B cell (primary cell): ENCODE results near the gene BANP. TPM values are rescaled to one million over a fixed set of nuclear protein-coding genes. Genes with fewer than 3 reads are reported as not detected.

ENCODE experiments used
- ATAC-seq: fragments of 200-7000 bp; cut with Tn5 transposase; one replicate; pipeline ENCODE4 v1.10.0; 2021; ENCODE audit warnings: low read depth, mild to moderate bottlenecking, moderate number of reproducible peaks, moderate library complexity
- CTCF ChIA-PET: fragments of 350-600 bp; sonication (Branson Sonifier 250); formaldehyde crosslinking; loops from one replicate; lab custom pipeline; 2021; ENCODE audit warnings: antibody characterized with exemption, inconsistent platforms; lab: Charles Lee
- POLR2A ChIA-PET: fragments of 350-600 bp; sonication (Branson Sonifier 250); formaldehyde crosslinking; loops from one replicate; lab custom pipeline; 2021; ENCODE audit warnings: antibody characterized with exemption; lab: Charles Lee
- DNase-seq: peaks from one replicate; pipeline ENCODE4 v3.0.0; 2013
- H2AFZ ChIP-seq: 2 replicates; pipeline ENCODE4 v1.6.1; 2012; ENCODE audit warnings: mild to moderate bottlenecking, low read depth, low read length; ENCODE audit not compliant: insufficient read depth, poor library complexity, severe bottlenecking
- H3K27ac ChIP-seq, 2 donors: 1 replicate in 1 of 2; 2 replicates in 1 of 2; pipeline ENCODE4 v1.5.1; 2012 to 2013; ENCODE audit warnings: low read length in 2 of 2, mild to moderate bottlenecking in 2 of 2, moderate library complexity in 1 of 2
- H3K27me3 ChIP-seq, 4 experiments: fragments of 200-600 bp in 1 of 4; sonication (generic) in 1 of 4; replicated peaks in 1 of 4; 1 replicate in 2 of 4; 2 replicates in 2 of 4; pipeline versions ENCODE4 v1.6.1 to v1.7.0; 2013 to 2016; ENCODE audit warnings: low read length in 3 of 4, mild to moderate bottlenecking in 2 of 4, mixed read lengths in 1 of 4, moderate library complexity in 1 of 4; ENCODE audit not compliant: insufficient read depth in 4 of 4, control insufficient read depth in 3 of 4; ENCODE audit errors: control extremely low read depth in 1 of 4
- H3K36me3 ChIP-seq, 2 experiments: replicated peaks in 1 of 2; 1 replicate in 1 of 2; 2 replicates in 1 of 2; pipeline versions ENCODE4 v1.6.1 to v1.7.1; 2013; ENCODE audit warnings: low read length in 1 of 2; ENCODE audit not compliant: insufficient read depth in 2 of 2, control insufficient read depth in 1 of 2; ENCODE audit errors: control extremely low read depth in 1 of 2, extremely low read depth in 1 of 2
- H3K4me1 ChIP-seq, 2 donors: fragments of 200-600 bp in 1 of 2; sonication (generic) in 1 of 2; 1 replicate in 1 of 2; 2 replicates in 1 of 2; pipeline versions ENCODE4 v1.5.1 to v1.6.1; 2013 to 2017; ENCODE audit warnings: low read length in 2 of 2; ENCODE audit not compliant: control insufficient read depth in 2 of 2, insufficient read depth in 2 of 2
- H3K4me2 ChIP-seq: replicated peaks from 2 replicates; pipeline ENCODE3; 2012; ENCODE audit warnings: mild to moderate bottlenecking, low read depth, low read length; ENCODE audit not compliant: poor library complexity, severe bottlenecking
- H3K4me3 ChIP-seq, 5 experiments: fragments of 200-600 bp in 1 of 5; sonication (generic) in 1 of 5; 1 replicate in 3 of 5; 2 replicates in 2 of 5; pipeline versions ENCODE4 v1.5.1 to v1.7.0; 2011 to 2016; ENCODE audit warnings: low read length in 4 of 5, mild to moderate bottlenecking in 4 of 5, low read depth in 2 of 5, control low read depth in 1 of 5, moderate library complexity in 1 of 5; ENCODE audit not compliant: insufficient read depth in 1 of 5; ENCODE audit errors: control extremely low read depth in 1 of 5, extremely low read depth in 1 of 5
- H3K79me2 ChIP-seq: fragments of 200-600 bp; sonication (generic); one replicate; pipeline ENCODE4 v1.6.0; 2016; ENCODE audit warnings: low read length; ENCODE audit not compliant: control insufficient read depth, insufficient read depth
- H3K9ac ChIP-seq: fragments of 200-600 bp; sonication (generic); 2 replicates; pipeline ENCODE4 v1.6.1; 2017; ENCODE audit warnings: mild to moderate bottlenecking, low read length, moderate library complexity
- H3K9me3 ChIP-seq, 3 donors: one replicate each; pipeline versions ENCODE4 v1.6.1 to v1.7.1; 2013; ENCODE audit warnings: low read length in 2 of 3; ENCODE audit not compliant: control insufficient read depth in 2 of 3, insufficient read depth in 1 of 3; ENCODE audit errors: control extremely low read depth in 1 of 3
- H4K20me1 ChIP-seq: 2 replicates; pipeline ENCODE4 v1.6.0; 2012; ENCODE audit warnings: mild to moderate bottlenecking, low read length; ENCODE audit not compliant: insufficient read depth, control insufficient read depth, poor library complexity, severe bottlenecking
- H3K27ac Mint-ChIP-seq: one replicate; pipeline ENCODE4 v1.8.0; 2021; ENCODE audit warnings: mixed read lengths
- H3K27me3 Mint-ChIP-seq: one replicate; pipeline ENCODE4 v1.8.0; 2021; ENCODE audit warnings: mixed read lengths
- H3K4me1 Mint-ChIP-seq: one replicate; pipeline ENCODE4 v1.8.0; 2021; ENCODE audit warnings: mixed read lengths
- H3K4me3 Mint-ChIP-seq: one replicate; pipeline ENCODE4 v1.8.0; 2021; ENCODE audit warnings: mixed read lengths
- H3K9me3 Mint-ChIP-seq: one replicate; pipeline ENCODE4 v1.8.0; 2022; ENCODE audit warnings: mixed read lengths; ENCODE audit not compliant: insufficient read depth
- CTCF ChIP-seq: fragments of 200-600 bp; IDR thresholded peaks from one replicate; pipeline ENCODE4 v1.8.0; 2022; ENCODE audit warnings: antibody characterized with exemption, mild to moderate bottlenecking
- EZH2 ChIP-seq: IDR thresholded peaks from 2 replicates; pipeline ENCODE4 v1.6.1; 2012; ENCODE audit warnings: borderline replicate concordance, low read depth, mild to moderate bottlenecking, moderate library complexity, low read length; ENCODE audit not compliant: insufficient read depth, poor library complexity, severe bottlenecking
- whole genome bisulfite sequencing: methylation state at CpG from one replicate; pipeline ENCODE4 v1.1.5; 2013; ENCODE audit warnings: missing lambda C conversion rate; ENCODE audit not compliant: insufficient coverage; 5-methylcytosine and 5-hydroxymethylcytosine counted together
- intact Hi-C: fragments of 100-400 bp; cut with micrococcal nuclease; formaldehyde crosslinking; loops from one replicate; pipeline ENCODE4 v1.10.0; 2022
- polyA plus RNA-seq: library from polyadenylated mRNA; depleted of rRNA; stranded (reverse); fragments of >200 nt; gene quantifications from 2 replicates; pipeline ENCODE4 v1.2.3, GENCODE V29; 2012
- total RNA-seq, 2 donors: library from RNA; stranded (reverse); fragments of 120-200 nt in 1 of 2; gene quantifications; 1 replicate in 1 of 2; 2 replicates in 1 of 2; pipeline versions ENCODE4 v1.2.3 to v1.2.4, GENCODE V29; 2013 to 2022

Gene BANP
- total and polyA plus RNA-seq, 2 donors (not counting 1 experiment from before 2014, with no cell fraction given): 44.4 to 181 TPM

- WGBS: 97% methylated on average over 13 of the region's 17 CpGs
- no peak for TF ChIP-seq CTCF
- no peak for TF ChIP-seq EZH2
- H3K27ac Mint-ChIP-seq: no peak overlapping the region
- H3K27me3 Mint-ChIP-seq: no peaks in the 10 kb centered on the region
- no peak overlapping the region for H3K4me3 Mint-ChIP-seq
- intact Hi-C loops: no loop called here
- no peak overlapping the region for H3K27ac ChIP-seq
- H2AFZ ChIP-seq: no peak overlapping the region
- H3K9ac ChIP-seq: no peak overlapping the region
- no peaks in the 10 kb centered on the region for H3K4me1 ChIP-seq
- H3K4me1 Mint-ChIP-seq: peaks cover 3% of the 10 kb centered on the region
- H3K4me3 ChIP-seq: no peak overlapping the region
- peaks cover 0 to 12% of the 10 kb centered on the region in 2 experiments for H3K36me3 ChIP-seq
- no peaks in the 10 kb centered on the region for H3K9me3 ChIP-seq
- H3K27me3 ChIP-seq: no peaks in the 10 kb centered on the region
- no peak for ATAC-seq
- ChIA-PET CTCF (no interaction called here), POLR2A (no interaction called here)
- H3K9me3 Mint-ChIP-seq: no peaks in the 10 kb centered on the region
- no peak overlapping the region for H3K4me2 ChIP-seq
- peaks cover 59% of the 10 kb centered on the region for H4K20me1 ChIP-seq
- H3K79me2 ChIP-seq: peaks cover 60% of the 10 kb centered on the region
- DNase-seq: no peak
These were observed 42.7 kb downstream of the BANP start for GRCh38 chr16:87993901-87994300.

GRCh38 chr16:87995644-87996043, 44.4 kb downstream of the BANP start:
- no peak for DNase-seq
- no peak overlapping the region for H2AFZ ChIP-seq
- ChIA-PET CTCF (no interaction called here), POLR2A (no interaction called here)
- no peak overlapping the region for H3K9ac ChIP-seq
- no peak overlapping the region for H3K27ac ChIP-seq
- H3K9me3 ChIP-seq: no peaks in the 10 kb centered on the region
- intact Hi-C loops: no loop called here
- H3K36me3 ChIP-seq: peaks cover 0 to 9% of the 10 kb centered on the region in 2 experiments
- H3K4me2 ChIP-seq: no peak overlapping the region
- ATAC-seq: no peak
- H4K20me1 ChIP-seq: peaks cover 59% of the 10 kb centered on the region
- Mint-ChIP-seq H3K27ac (no peak overlapping the region), H3K4me1 (peaks cover 3% of the 10 kb centered on the region), H3K9me3 (no peaks in the 10 kb centered on the region), H3K4me3 (no peak overlapping the region), H3K27me3 (no peaks in the 10 kb centered on the region)
- no peaks in the 10 kb centered on the region for H3K4me1 ChIP-seq
- peaks cover 60% of the 10 kb centered on the region for H3K79me2 ChIP-seq
- TF ChIP-seq EZH2: no peak
- H3K27me3 ChIP-seq: no peaks in the 10 kb centered on the region
- 98% methylated on average over 17 of the region's 17 CpGs for WGBS
- H3K4me3 ChIP-seq: no peak overlapping the region
